HUES6 (cell line): ENCODE results near the gene ZBTB16.

ENCODE experiments used
- H3K27ac ChIP-seq: 2 replicates; pipeline ENCODE4 v1.7.0; 2013; ENCODE audit warnings: low read depth, mild to moderate bottlenecking, low read length, inconsistent platforms
- H3K27me3 ChIP-seq: 2 replicates; pipeline ENCODE4 v1.6.1; 2013; ENCODE audit warnings: low read length; ENCODE audit not compliant: control insufficient read depth, insufficient read depth
- H3K36me3 ChIP-seq: 2 replicates; pipeline ENCODE4 v1.6.1; 2013; ENCODE audit warnings: low read length; ENCODE audit not compliant: control insufficient read depth, insufficient read depth
- H3K4me1 ChIP-seq: 2 replicates; pipeline ENCODE4 v1.6.1; 2013; ENCODE audit warnings: low read length; ENCODE audit not compliant: control insufficient read depth, insufficient read depth
- H3K4me3 ChIP-seq: 2 replicates; pipeline ENCODE4 v1.5.1; 2013; ENCODE audit warnings: low read depth, low read length
- H3K9ac ChIP-seq: one replicate; pipeline ENCODE4 v1.6.1; 2013; ENCODE audit warnings: mild to moderate bottlenecking, low read length
- H3K9me3 ChIP-seq: 2 replicates; pipeline ENCODE4 v1.6.1; 2013; ENCODE audit warnings: low read depth, low read length; ENCODE audit not compliant: control insufficient read depth, insufficient read depth

Gene ZBTB16

GRCh38 chr11:114027391-114027790 is 32.1 kb upstream of the ZBTB16 start:
- H3K9me3 ChIP-seq, result no peaks in the 10 kb centered on the region
- no peaks in the 10 kb centered on the region for H3K36me3 ChIP-seq
- H3K9ac ChIP-seq, result no peak overlapping the region
- H3K4me1 ChIP-seq, result no peaks in the 10 kb centered on the region
- H3K4me3 ChIP-seq, result no peak overlapping the region
- no peak overlapping the region for H3K27ac ChIP-seq
- H3K27me3 ChIP-seq, result peaks cover 19% of the 10 kb centered on the region; the same call in 1 of the 2 replicates

DNA sequence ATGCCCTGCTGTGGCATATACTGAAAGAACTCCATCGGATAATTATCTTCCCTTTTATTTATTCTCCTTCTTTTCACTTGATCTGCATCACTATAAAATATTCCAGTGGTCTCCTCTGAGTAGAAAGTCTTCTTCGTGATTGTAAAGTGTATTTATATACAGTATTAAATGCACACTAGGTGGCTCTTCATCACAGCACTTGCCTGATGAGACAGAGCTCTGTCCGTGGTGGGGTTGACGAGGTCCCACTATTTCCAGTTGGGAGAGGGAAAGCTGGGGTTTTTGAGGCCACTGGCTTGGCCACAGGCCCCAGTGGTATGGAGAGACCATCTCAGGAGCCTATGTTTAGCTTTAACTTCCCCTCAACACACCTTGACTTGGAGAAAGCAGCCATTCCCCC is 31.6 kb upstream of the ZBTB16 start:
- H3K9ac ChIP-seq, result no peak overlapping the region
- no peak overlapping the region for H3K27ac ChIP-seq
- no peaks in the 10 kb centered on the region for H3K4me1 ChIP-seq
- no peak overlapping the region for H3K4me3 ChIP-seq
- H3K9me3 ChIP-seq, result no peaks in the 10 kb centered on the region
- H3K27me3 ChIP-seq, result peaks cover 19% of the 10 kb centered on the region; the same call in 1 of the 2 replicates
- H3K36me3 ChIP-seq, result no peaks in the 10 kb centered on the region

GRCh38 chr11:114031246-114031966 is 28.1 kb upstream of the ZBTB16 start:
- H3K9me3 ChIP-seq, result no peaks in the 10 kb centered on the region
- no peak overlapping the region for H3K9ac ChIP-seq
- peaks cover 19% of the 10 kb centered on the region; the same call in 1 of the 2 replicates for H3K27me3 ChIP-seq
- no peaks in the 10 kb centered on the region for H3K4me1 ChIP-seq
- no peaks in the 10 kb centered on the region for H3K36me3 ChIP-seq
- H3K4me3 ChIP-seq, result no peak overlapping the region
- H3K27ac ChIP-seq, result no peak overlapping the region

DNA sequence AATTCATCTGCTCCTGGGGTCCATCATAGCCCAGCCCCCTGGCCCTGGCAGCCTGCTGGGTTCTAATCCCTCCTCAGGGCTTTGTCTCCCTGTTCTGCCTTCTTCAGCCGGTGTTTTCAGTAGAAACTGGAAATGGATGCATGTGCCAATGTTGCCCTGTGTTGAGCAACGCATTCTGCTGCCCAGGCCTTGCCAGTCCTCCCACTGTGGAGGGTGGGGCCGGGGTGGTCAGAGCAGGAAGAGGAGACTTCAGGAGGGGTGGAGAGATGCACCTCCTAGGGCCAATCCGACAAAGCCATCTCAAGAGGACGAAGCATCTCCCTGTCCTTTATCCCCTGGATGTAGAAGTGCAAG is 27.6 kb upstream of the ZBTB16 start:
- H3K9me3 ChIP-seq, result no peaks in the 10 kb centered on the region
- H3K36me3 ChIP-seq, result no peaks in the 10 kb centered on the region
- no peak overlapping the region for H3K27ac ChIP-seq
- peaks cover 23% of the 10 kb centered on the region; the same call in 1 of the 2 replicates for H3K27me3 ChIP-seq
- no peak overlapping the region for H3K9ac ChIP-seq
- no peaks in the 10 kb centered on the region for H3K4me1 ChIP-seq
- H3K4me3 ChIP-seq, result no peak overlapping the region

DNA sequence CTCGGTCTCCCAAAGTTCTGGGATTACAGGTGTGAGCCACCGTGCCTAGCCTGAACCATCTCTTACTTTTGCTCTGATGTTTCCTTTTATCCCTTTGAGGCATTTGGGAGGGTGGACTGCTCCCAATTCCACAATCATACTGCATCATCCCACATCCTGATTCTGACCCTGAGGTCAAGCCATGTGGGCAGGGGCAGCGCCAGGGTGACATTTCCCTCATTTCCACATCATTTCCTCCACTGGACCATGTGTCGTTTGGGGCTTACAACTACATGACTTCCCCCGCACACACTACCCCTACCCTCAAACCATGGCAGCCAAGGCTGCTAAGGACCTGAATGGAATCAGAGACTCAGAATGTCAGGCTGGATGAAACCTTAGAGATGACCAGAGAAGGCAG is 26.4 kb upstream of the ZBTB16 start:
- Histone ChIP-seq H3K27ac (no peak overlapping the region), H3K9me3 (no peaks in the 10 kb centered on the region), H3K4me1 (no peaks in the 10 kb centered on the region), H3K36me3 (no peaks in the 10 kb centered on the region), H3K27me3 (peaks cover 23% of the 10 kb centered on the region; the same call in 1 of the 2 replicates), H3K9ac (no peak overlapping the region), H3K4me3 (no peak overlapping the region)

GRCh38 chr11:114033572-114033971 is 25.9 kb upstream of the ZBTB16 start:
- Histone ChIP-seq H3K27ac (no peak overlapping the region), H3K27me3 (peaks cover 21% of the 10 kb centered on the region; the same call in 1 of the 2 replicates), H3K36me3 (no peaks in the 10 kb centered on the region), H3K4me3 (no peak overlapping the region), H3K9me3 (no peaks in the 10 kb centered on the region), H3K4me1 (no peaks in the 10 kb centered on the region), H3K9ac (no peak overlapping the region)

- H3K9me3 ChIP-seq, result no peaks in the 10 kb centered on the region
These were observed 24.6 kb upstream of the ZBTB16 start for GRCh38 chr11:114034956-114035355.

GRCh38 chr11:114036147-114036811 is 23.2 kb upstream of the ZBTB16 start:
- no peak overlapping the region for H3K27ac ChIP-seq
- no peaks in the 10 kb centered on the region; the same call in 1 of the 2 replicates for H3K4me1 ChIP-seq
- H3K9me3 ChIP-seq, result no peaks in the 10 kb centered on the region
- peak overlapping the region; percentile 32 for H3K4me3 ChIP-seq
- peaks cover 6% of the 10 kb centered on the region; the same call in 1 of the 2 replicates for H3K27me3 ChIP-seq
- H3K9ac ChIP-seq, result no peak overlapping the region
- no peaks in the 10 kb centered on the region for H3K36me3 ChIP-seq

More at GRCh38 chr11:114034956-114035355, 24.6 kb upstream of the ZBTB16 start:
- no peak overlapping the region for H3K27ac ChIP-seq
- no peak overlapping the region for H3K4me3 ChIP-seq
- peaks cover 11% of the 10 kb centered on the region; the same call in 1 of the 2 replicates for H3K27me3 ChIP-seq
- no peak overlapping the region for H3K9ac ChIP-seq
- H3K36me3 ChIP-seq, result no peaks in the 10 kb centered on the region
- no peaks in the 10 kb centered on the region for H3K4me1 ChIP-seq

- no peak overlapping the region for H3K9ac ChIP-seq
- no peaks in the 10 kb centered on the region; the same call in 1 of the 2 replicates for H3K4me1 ChIP-seq
- H3K27me3 ChIP-seq, result peaks cover 6% of the 10 kb centered on the region; the same call in 1 of the 2 replicates
- no peaks in the 10 kb centered on the region for H3K36me3 ChIP-seq
- H3K4me3 ChIP-seq, result no peak overlapping the region
- H3K9me3 ChIP-seq, result no peaks in the 10 kb centered on the region
- no peak overlapping the region for H3K27ac ChIP-seq
These were observed 22.6 kb upstream of the ZBTB16 start for GRCh38 chr11:114036958-114037357.

GRCh38 chr11:114039551-114039950 is 20.0 kb upstream of the ZBTB16 start:
- H3K36me3 ChIP-seq, result no peaks in the 10 kb centered on the region
- no peak overlapping the region for H3K27ac ChIP-seq
- H3K4me3 ChIP-seq, result no peak overlapping the region
- H3K4me1 ChIP-seq, result no peaks in the 10 kb centered on the region; the same call in 1 of the 2 replicates
- H3K9ac ChIP-seq, result no peak overlapping the region
- no peaks in the 10 kb centered on the region for H3K9me3 ChIP-seq
- peaks cover 6% of the 10 kb centered on the region; the same call in 1 of the 2 replicates for H3K27me3 ChIP-seq

- Histone ChIP-seq H3K27ac (no peak overlapping the region), H3K4me3 (no peak overlapping the region), H3K4me1 (no peaks in the 10 kb centered on the region; the same call in 1 of the 2 replicates)
These were observed 18.8 kb upstream of the ZBTB16 start for GRCh38 chr11:114040706-114041211.

More at GRCh38 chr11:114040706-114041211, 18.8 kb upstream of the ZBTB16 start:
- no peaks in the 10 kb centered on the region for H3K36me3 ChIP-seq
- H3K9me3 ChIP-seq, result no peaks in the 10 kb centered on the region
- H3K27me3 ChIP-seq, result peaks cover 6% of the 10 kb centered on the region; the same call in 1 of the 2 replicates
- no peak overlapping the region for H3K9ac ChIP-seq
